Gastroesophageal sphincter (tissue), 4 donors: ENCODE data around the gene NOTCH4. TPM values are rescaled to one million over a fixed set of nuclear protein-coding genes. Genes with fewer than 3 reads are reported as not detected.

Experiments
- ATAC-seq: fragments of 150-250 bp; one replicate; pipeline ENCODE4 v1.9.1; 2016; ENCODE audit warnings: mild to moderate bottlenecking, moderate library complexity
- H3K27ac ChIP-seq, 4 donors: fragments of 200-600 bp; sonication (generic) in 3 of 4; 1 replicate in 3 of 4; 2 replicates in 1 of 4; pipeline ENCODE4 v1.5.1; 2016 to 2019
- H3K27me3 ChIP-seq: fragments of 200-600 bp; sonication (generic); one replicate; pipeline ENCODE4 v1.5.1; 2019
- H3K36me3 ChIP-seq, 2 donors: fragments of 200-600 bp; sonication (generic); one replicate each; pipeline ENCODE4 v1.5.1; 2019; ENCODE audit warnings: control low read depth in 1 of 2
- H3K4me1 ChIP-seq, 3 donors: fragments of 200-600 bp; sonication (generic); 1 replicate in 2 of 3; 2 replicates in 1 of 3; pipeline ENCODE4 v1.5.1; 2016 to 2019; ENCODE audit warnings: control low read depth in 2 of 3
- H3K4me3 ChIP-seq, 2 donors: fragments of 200-600 bp; sonication (generic); one replicate each; pipeline ENCODE4 v1.5.1; 2019; ENCODE audit warnings: mild to moderate bottlenecking in 1 of 2, moderate library complexity in 1 of 2
- H3K9me3 ChIP-seq, 3 donors: fragments of 200-600 bp; sonication (generic); one replicate each; pipeline ENCODE4 v1.5.1; 2017 to 2019; ENCODE audit warnings: control low read depth in 2 of 3
- EP300 ChIP-seq: sonication (generic); formaldehyde crosslinking; IDR thresholded peaks from one replicate; pipeline ENCODE4 v1.6.1; 2017; ENCODE audit warnings: antibody characterized with exemption, mild to moderate bottlenecking
- POLR2A ChIP-seq, 2 donors: fragments of 450-650 bp; IDR thresholded peaks; one replicate each; pipeline ENCODE4 v1.6.1; 2017; ENCODE audit warnings: antibody characterized with exemption in 2 of 2, mild to moderate bottlenecking in 2 of 2, moderate library complexity in 1 of 2
- POLR2AphosphoS5 ChIP-seq: sonication (generic); formaldehyde crosslinking; IDR thresholded peaks from one replicate; pipeline ENCODE4 v1.6.1; 2017; ENCODE audit warnings: antibody characterized with exemption
- WGBS, 2 donors: methylation state at CpG; one replicate each; pipeline ENCODE4 v1.1.5; 2018; ENCODE audit warnings: low coverage in 1 of 2; 5-methylcytosine and 5-hydroxymethylcytosine counted together
- total RNA-seq, 4 donors: library from RNA; depleted of rRNA; stranded (reverse); fragments of >200 nt; gene quantifications; one replicate each; pipeline ENCODE4 v1.1.0, GENCODE V29; 2016
- TF ChIP-seq, protein P1 (sequence below), 4 experiments: fragments of 200-600 bp in 2 of 4; fragments of 450-650 bp in 2 of 4; sonication (generic) in 1 of 4; IDR thresholded peaks; one replicate each; pipeline ENCODE4 v1.5.1; 2017 to 2019; ENCODE audit warnings: antibody characterized with exemption in 4 of 4, mild to moderate bottlenecking in 2 of 4, moderate library complexity in 2 of 4

The NOTCH4 gene
- total RNA-seq, 4 donors from 2014 or later: 10.9 to 26.0 (median 13.2) TPM

DNA sequence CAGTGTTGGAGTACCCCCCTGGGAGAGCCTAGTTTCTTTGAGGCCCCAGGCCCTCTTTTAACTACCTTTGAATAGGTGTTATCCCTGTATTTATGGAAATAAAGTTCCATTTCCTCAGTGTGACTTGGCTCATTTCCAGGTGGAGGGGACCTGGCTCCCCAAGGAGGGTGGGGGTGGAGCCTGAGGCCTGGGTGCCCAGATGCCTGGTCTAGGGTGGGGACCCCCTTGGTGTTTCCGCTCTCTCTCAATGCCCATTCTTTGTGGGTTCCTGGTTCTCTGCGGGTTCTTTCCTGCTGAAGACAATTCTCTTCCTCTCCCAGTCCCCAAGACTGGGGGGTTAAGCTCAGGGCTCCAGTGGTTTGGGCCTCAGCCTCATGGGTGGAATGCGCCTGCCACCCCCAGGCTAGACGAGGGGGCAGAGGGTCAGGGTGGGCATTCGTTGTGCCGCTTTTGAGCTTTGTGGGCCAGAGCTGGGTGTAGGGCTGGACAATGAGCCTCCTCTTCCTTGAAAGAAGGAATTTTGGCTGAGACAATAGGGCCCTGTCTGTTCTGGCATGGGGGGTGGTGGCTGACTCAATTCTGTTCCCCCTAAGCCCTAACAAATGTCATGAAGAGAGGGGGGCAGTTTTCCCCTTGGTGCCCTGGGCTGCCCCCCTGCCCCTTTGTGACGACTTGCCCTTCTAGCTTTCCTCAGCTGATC, 60.2 kb downstream of the NOTCH4 start:
- H3K9me3 ChIP-seq: no peaks in the 10 kb centered on the region
- peaks cover 0 to 96% of the 10 kb centered on the region in 2 donors for H3K36me3 ChIP-seq
- no peaks in the 10 kb centered on the region for H3K27me3 ChIP-seq
- H3K4me3 ChIP-seq: no peak overlapping the region
- WGBS, 2 donors: no CpG with 5 or more reads among the region's 7 CpGs
- TF ChIP-seq EP300: no peak
- TF ChIP-seq, protein P1, sequence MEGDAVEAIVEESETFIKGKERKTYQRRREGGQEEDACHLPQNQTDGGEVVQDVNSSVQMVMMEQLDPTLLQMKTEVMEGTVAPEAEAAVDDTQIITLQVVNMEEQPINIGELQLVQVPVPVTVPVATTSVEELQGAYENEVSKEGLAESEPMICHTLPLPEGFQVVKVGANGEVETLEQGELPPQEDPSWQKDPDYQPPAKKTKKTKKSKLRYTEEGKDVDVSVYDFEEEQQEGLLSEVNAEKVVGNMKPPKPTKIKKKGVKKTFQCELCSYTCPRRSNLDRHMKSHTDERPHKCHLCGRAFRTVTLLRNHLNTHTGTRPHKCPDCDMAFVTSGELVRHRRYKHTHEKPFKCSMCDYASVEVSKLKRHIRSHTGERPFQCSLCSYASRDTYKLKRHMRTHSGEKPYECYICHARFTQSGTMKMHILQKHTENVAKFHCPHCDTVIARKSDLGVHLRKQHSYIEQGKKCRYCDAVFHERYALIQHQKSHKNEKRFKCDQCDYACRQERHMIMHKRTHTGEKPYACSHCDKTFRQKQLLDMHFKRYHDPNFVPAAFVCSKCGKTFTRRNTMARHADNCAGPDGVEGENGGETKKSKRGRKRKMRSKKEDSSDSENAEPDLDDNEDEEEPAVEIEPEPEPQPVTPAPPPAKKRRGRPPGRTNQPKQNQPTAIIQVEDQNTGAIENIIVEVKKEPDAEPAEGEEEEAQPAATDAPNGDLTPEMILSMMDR (IDR thresholded peaks at IDR 0.05): peak in 1 of 4 experiments; percentile 15
- peak overlapping the region in 3 of 4 donors; percentile 60 to 74 (median 64) for H3K27ac ChIP-seq
- H3K4me1 ChIP-seq: peaks cover 0 to 18% (median 0%) of the 10 kb centered on the region in 3 donors
- peak; percentile 46 for ATAC-seq

DNA sequence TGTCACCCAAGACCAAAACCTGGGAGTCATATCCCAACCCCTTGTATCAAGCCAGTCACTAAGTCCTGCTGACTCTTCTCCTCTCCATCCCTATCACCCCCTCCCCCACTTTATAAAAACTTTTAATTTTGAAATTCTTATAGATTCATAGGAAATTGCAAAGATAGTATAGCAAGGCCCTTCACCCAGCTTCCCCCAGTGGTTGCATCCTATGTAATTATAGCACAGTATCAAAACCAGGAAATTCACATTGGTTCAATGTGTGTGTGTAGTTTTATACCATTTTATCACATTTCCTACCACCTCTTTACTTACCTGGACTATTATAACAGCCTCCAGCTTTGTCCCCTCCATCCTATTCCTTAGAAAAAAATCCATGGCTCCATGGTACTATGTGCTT, 65.8 kb downstream of the NOTCH4 start:
- Histone ChIP-seq H3K4me1 (peaks cover 0 to 35% (median 10%) of the 10 kb centered on the region in 3 donors), H3K27me3 (no peaks in the 10 kb centered on the region), H3K9me3 (no peaks in the 10 kb centered on the region), H3K27ac (no peak overlapping the region), H3K36me3 (peaks cover 0 to 72% of the 10 kb centered on the region in 2 donors), H3K4me3 (no peak overlapping the region)
- TF ChIP-seq, protein P1 (IDR thresholded peaks at IDR 0.05): no peak
- TF ChIP-seq POLR2A (IDR thresholded peaks at IDR 0.05): no peak
- no peak for TF ChIP-seq POLR2AphosphoS5
- no peak for TF ChIP-seq EP300
- ATAC-seq: no peak

DNA sequence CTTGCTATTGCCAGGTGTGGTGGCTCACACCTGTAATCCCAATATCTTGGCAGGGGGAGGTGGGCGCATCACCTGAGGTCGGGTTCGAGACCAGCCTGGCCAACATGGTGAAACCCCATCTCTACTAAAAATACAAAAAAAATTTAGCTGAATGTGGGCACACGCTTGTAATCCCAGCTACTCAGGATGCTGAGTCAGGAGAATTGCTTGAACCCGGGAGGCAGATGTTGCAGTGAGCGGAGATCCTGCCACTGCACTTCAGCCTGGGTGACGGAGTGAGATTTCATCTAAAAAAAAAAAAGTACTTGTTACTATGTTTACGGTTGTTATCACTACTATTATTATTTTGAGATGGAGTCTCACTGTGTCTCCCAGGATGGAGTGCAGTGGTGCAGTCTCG, 67.0 kb downstream of the NOTCH4 start:
- H3K4me3 ChIP-seq: no peak overlapping the region
- 80 to 92% methylated on average over 6 to 9 of the region's 9 CpGs for WGBS, 2 donors
- H3K36me3 ChIP-seq: peaks cover 0 to 60% of the 10 kb centered on the region in 2 donors

DNA sequence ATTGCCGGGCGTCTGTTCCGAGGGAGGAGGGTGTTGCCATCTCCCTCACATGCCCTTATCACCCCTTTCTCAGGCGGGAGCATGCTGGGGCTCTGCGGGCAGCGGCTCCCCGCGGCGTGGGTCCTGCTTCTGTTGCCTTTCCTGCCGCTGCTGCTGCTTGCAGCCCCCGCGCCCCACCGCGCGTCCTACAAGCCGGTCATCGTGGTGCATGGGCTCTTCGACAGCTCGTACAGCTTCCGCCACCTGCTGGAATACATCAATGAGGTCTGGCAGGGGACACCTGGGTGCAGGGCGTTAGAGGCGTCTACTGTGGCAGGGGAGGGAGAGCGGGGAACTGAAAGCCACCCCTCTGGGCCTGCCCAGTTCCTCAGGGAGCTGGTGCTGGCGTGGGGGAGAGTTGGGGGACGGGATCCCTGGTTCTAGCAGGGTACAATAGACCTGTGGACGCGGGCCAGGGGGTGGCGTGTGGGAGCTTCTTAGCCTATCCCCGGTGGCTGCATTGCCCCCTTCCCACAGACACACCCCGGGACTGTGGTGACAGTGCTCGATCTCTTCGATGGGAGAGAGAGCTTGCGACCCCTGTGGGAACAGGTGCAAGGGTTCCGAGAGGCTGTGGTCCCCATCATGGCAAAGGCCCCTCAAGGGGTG, 69.2 kb downstream of the NOTCH4 start:
- TF ChIP-seq POLR2AphosphoS5 (no peak), EP300 (no peak)
- TF ChIP-seq, protein P1 (IDR thresholded peaks at IDR 0.05): peak in 3 of 4 experiments; percentile 65 to 76 (median 73)
- peak; percentile 63 for ATAC-seq
- Histone ChIP-seq H3K9me3 (no peaks in the 10 kb centered on the region), H3K27ac (peak overlapping the region; percentile 77 to 95 (median 94)), H3K36me3 (peaks cover 0 to 39% of the 10 kb centered on the region in 2 donors), H3K4me3 (peak overlapping the region; percentile 65 to 68), H3K4me1 (peaks cover 4 to 63% (median 24%) of the 10 kb centered on the region in 3 donors), H3K27me3 (no peaks in the 10 kb centered on the region)
- 0 to 1% methylated on average over 9 to 11 of the region's 34 CpGs for WGBS, 2 donors

More for the DNA sequence above, 67.0 kb downstream of the NOTCH4 start:
- Histone ChIP-seq H3K27me3 (no peaks in the 10 kb centered on the region), H3K4me1 (peaks cover 4 to 42% (median 17%) of the 10 kb centered on the region in 3 donors), H3K27ac (no peak overlapping the region), H3K9me3 (no peaks in the 10 kb centered on the region)
- TF ChIP-seq EP300: no peak
- no peak for TF ChIP-seq POLR2A (IDR thresholded peaks at IDR 0.05)
- TF ChIP-seq, protein P1 (IDR thresholded peaks at IDR 0.05): no peak
- TF ChIP-seq POLR2AphosphoS5: no peak
- ATAC-seq: no peak
